ENCODE data around the gene GUCA2A.
"Not testable (repeated sequence)": the region's sequence is repeated elsewhere in the genome, so short reads cannot be mapped to it uniquely, and the experiment has no call there.

The GUCA2A gene

GRCh38 chr1:42164551-42165420 is at the start of gene GUCA2A:
Gene GUCA2A (minus strand): TSS chr1:42164745. CDS start chr1:42164712, 33 bp downstream.
- no peak for DNase-seq

DNA sequence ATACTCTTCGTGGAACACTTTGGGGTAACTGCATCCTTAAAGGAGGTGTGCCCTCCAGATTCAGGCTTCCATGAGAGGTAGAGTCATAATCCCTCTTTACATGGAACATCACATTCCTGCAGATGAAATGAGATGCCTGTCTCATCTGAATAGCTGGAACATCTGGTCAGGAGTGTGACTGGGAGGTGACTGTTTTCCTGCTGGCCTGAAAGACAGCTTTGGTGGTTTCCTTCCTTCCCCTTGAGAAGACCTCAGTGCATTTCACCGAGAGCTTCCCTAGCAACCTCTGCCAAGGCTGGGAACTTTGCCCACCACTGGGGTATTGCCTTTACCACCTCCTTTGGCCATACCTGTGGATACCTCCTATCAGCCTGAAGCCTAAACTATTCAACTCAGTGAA is 46.7 kb upstream of the GUCA2A start:
- no peak for DNase-seq

- DNase-seq, result no peak
These were observed 46.0 kb upstream of the GUCA2A start for GRCh38 chr1:42210421-42211133.

DNA sequence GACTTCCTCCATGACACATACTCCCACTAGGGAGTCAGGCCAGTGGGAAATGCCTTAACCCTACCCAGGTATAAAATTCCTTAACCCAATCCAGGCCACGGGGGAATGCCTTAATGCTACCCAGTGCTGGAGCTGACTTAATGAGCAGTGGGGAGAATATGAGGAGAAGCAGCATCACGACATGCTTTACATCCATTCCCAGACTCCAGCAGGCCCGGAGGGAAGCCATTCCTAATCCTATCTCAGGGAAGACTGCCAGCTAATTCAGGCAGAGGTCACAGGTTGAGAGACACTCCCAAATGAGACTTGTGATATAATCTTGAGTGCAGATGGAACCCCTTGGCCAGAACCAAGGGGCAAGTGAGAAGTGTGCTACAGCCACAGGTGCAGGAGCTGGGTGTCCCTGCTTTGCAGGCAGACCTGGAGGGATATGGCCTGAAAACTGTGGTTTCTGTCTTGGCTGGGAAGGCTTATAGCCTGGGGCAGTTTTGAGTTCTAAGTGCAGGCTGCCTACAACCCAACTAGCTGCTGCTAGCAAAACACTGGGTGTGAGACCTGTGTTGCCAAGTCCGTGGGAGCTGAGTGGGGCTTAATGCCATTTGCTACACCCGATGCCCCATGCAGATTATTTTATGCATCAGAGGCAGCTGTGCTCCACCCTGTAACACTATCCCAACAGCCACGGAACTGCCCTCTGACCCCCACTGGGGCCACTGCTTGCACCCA is 45.1 kb upstream of the GUCA2A start:
- no peak for DNase-seq

DNA sequence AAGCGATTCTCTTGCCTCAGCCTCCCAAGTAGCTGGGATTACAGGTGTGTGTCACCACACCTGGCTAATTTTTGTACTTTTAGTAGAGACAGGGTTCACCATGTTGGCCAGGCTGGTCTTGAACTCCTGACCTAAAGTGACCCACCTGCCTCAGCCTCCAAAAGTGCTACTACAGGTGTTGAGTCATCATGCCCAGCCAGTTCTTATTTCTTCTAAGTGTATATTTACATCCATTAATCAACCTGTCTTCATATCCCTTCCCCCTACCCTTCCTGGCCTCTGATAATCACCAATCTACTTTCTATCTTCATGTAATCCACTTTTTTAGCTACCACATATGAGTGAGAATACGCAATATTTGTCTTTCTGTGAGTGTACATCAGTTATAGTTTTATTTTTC is 42.4 kb upstream of the GUCA2A start:
- not testable (repeated sequence) for DNase-seq

DNA sequence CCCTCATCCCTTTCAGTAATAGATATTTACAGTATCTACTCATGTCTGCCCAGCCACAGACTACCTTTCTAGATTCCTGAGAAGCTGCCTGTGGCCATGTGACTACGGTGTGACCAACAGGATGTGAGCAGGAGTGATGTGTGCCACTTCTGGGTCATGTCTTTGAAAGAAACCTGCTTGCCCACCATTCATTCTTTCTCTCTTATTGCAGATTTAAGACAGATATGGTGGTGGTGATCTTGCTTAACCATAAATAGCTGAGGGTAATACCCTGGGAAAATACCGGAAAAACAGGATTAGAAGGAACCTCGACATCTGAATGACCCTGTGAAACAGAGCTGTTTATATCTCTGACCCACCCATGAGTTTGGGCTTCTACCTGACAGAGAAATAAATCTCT is 41.6 kb upstream of the GUCA2A start:
- DNase-seq, result no peak

DNA sequence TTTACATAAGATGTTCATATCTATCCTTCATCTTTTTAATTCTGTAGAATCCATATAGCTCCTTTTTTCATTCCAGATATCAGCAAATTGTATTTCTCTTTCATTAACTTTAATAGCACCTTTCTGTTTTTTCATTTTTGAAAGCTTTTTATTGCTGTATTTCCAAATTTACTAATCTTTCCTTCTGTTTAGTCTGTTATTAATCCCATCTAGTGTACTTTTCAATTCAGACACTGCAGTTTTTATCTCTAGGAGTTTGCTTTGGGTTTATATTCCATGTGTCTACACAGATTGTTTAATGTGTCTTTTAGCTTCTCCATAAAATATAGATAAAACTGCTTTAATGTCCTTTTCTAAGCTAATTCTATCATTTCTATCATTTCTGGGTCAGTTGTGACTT is 37.4 kb upstream of the GUCA2A start:
- no peak for DNase-seq

GRCh38 chr1:42198251-42198650 is 33.7 kb upstream of the GUCA2A start:
- DNase-seq, result no peak

- no peak for DNase-seq
These were observed 31.3 kb upstream of the GUCA2A start for GRCh38 chr1:42195841-42196240.

- no peak for DNase-seq
These were observed 27.6 kb upstream of the GUCA2A start for GRCh38 chr1:42192106-42192505.

- no peak for DNase-seq
These were observed 26.8 kb upstream of the GUCA2A start for GRCh38 chr1:42191319-42191718.

- DNase-seq, result no peak
These were observed 25.6 kb upstream of the GUCA2A start for GRCh38 chr1:42189931-42190853.

DNA sequence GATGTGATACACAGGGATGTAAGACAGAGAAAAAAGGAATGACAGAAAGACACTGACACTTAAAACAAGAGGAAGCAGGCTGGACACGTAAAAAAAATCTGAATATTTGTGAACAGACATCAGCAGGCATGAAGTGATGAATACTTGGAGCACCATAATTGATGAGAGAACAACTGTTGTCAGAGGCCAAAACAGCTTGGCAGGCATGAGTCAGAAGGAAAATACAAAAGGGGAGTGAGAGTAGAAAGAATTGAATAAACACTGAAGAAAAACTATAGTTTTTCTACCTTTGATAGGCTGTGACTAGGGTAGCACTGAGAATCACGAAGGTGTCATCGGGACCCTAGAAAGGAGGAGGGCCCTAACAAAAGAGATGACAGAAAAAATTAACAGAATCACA is 21.6 kb upstream of the GUCA2A start:
- no peak for DNase-seq

DNA sequence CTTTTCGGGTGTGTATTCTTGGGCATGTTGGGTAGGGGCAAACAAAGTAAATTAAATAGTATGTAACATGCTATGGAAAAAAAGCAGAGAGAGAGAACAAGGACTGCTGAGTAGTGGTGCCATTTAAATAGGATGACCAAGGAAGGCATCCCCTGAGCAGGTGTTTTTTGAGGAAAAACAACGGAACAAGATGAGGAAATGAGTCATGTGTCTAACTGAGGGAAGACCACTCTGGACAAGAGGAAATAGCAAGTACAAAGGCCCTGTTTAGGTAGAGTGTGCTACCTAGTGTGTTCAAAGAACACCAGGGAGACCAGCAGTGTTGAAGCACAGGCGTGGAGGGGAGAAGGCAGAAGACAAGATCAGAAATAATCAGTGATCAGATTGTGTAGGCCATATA is 20.1 kb upstream of the GUCA2A start:
- DNase-seq, result no peak

DNA sequence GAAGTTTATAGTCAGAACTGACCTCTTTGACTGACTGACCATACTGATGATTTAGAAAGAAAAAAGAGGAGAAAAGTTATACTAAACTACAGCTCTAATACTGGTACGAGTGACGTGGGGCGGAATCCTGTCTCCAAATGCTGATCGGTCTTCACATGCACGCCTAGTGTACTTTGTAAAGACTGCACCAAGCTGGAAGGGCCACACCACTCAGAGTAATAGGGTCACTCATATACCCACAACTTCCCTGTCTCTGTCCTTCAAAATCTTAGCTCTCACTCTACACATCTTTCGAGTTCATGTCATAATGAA is 19.4 kb upstream of the GUCA2A start:
- DNase-seq, result no peak

- no peak for DNase-seq
These were observed 18.8 kb upstream of the GUCA2A start for GRCh38 chr1:42183210-42183956.

DNA sequence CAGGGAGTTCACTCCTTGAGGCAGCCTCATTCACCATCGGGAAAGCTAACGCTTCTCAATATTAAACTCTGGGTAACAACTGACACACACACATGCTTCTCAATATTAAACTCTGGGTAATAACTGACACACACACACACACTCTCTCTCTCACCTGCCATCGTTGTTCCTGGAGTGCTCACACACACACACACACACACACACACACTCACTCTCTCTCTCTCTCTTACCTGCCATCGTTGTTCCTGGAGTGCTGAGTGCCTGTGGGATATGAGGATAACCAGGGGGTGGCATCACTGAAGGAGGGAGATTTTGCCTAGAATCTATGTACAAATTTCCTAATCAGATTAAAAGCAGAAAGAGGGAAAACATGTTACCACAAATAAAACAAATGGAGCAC is 17.1 kb upstream of the GUCA2A start:
- no peak for DNase-seq

DNA sequence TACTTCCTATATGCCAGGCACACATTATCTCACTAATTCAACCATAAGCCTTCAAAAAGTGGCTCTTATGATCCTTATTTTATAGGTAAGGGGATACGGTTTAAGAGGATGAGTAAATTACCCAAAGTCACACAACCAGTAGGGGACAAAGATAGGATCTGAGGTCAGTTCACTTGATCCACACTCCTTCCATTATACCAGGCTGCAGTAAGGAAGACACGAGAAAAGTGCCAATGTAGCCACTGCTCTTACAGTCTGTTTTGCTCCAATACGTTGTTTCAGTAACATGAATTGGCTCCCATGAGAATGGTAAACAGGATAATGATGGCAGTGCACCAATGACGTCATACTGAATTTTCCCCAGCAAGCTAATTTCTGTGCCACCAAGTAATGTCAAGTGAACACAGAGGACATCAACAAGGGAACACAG is 15.4 kb upstream of the GUCA2A start:
- DNase-seq, result no peak

DNA sequence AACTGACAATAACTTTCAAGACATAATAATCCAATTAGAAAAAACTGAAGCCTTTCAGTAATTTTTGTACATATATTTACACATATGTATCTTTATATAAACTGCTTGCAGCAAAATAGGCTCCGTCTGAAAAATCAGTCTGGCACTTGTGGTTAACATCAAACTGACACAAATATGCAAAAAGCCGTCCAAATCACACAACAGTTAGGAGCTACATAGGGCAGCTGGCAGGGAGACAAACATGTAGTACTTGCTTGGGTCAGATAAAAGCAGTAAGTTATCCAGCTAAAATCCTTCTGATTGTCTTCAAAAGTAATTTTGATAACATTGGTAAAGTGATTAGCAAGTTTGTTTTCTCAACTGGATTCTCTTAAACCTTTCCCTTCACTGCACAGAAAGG is 14.7 kb upstream of the GUCA2A start:
- DNase-seq, result no peak

DNA sequence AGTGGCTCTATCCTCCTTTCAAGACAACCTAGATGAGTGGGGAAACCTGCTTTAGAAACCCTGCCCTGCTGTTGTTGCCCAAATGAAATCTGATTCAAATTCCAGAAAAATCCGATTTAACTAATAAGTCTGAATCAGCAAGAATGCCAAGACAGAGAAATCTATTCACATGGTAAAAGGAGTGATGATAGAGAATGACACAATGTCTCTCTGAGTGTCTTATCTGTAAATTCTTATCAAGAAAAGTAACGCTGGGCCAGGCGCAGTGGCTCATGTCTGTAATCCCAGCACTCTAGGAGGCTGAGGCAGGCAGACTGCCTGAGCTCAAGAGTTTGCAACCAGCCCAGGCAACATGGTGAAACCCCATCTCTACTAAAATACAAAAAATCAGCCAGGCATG is 13.7 kb upstream of the GUCA2A start:
- DNase-seq, result no peak

GRCh38 chr1:42177541-42177981 is 13.0 kb upstream of the GUCA2A start:
- DNase-seq, result no peak

All from stimulated activated naive CD4-positive, alpha-beta T cell (primary cell).